Spleen (tissue), 7 donors: Measurements from ENCODE around the gene TIMM29.

Experiments used
- POLR2A ChIP-seq, 3 donors: fragments of 450-650 bp; IDR thresholded peaks; one replicate each; pipeline ENCODE4 v1.5.1; 2017; ENCODE audit warnings: antibody characterized with exemption in 3 of 3, mild to moderate bottlenecking in 1 of 3
- POLR2AphosphoS5 ChIP-seq, 3 donors: sonication (generic); formaldehyde crosslinking; IDR thresholded peaks; one replicate each; pipeline ENCODE4 v1.5.1; 2017; ENCODE audit warnings: antibody characterized with exemption in 3 of 3
- TF ChIP-seq, protein P1 (sequence below), 11 experiments: fragments of 200-600 bp in 7 of 11; fragments of 450-650 bp in 4 of 11; sonication (generic) in 4 of 11; IDR thresholded peaks in 8 of 11; conservative IDR thresholded peaks in 3 of 11; 1 replicate in 7 of 11; 2 replicates in 4 of 11; pipeline versions ENCODE4 v1.4.0 to v1.8.0; 2016 to 2021; ENCODE audit warnings: antibody characterized with exemption in 11 of 11, inconsistent platforms in 4 of 11, mild to moderate bottlenecking in 1 of 11
- donor health status: DM: no; HTN: no; CAD: no; lungs with moderate emphysema.
- donor health status: DM: no; HTN: no; CAD: no.
- donor health status: DM: no; HTN: no; CAD: no.

DNA sequence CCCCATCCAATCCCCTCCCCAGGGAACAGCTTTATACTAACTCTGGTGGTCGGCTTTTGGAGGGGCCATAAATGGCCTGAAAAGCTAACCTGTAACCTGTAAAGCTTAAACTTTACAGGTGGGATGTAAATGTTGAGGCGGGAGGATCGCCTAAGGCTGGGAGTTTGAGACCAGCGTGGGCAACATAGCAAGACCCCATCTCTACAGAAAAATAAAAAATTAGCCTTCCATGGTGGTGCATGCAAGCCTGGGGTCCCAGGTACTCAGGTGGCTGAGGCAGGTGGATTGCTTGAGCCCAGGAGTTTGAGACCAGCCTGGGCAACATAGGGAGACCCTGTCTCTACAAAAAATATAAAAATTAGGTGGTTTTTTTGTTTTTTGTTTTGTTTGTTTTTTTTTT is 38.7 kb upstream of the TIMM29 start:
- TF ChIP-seq, protein P1, sequence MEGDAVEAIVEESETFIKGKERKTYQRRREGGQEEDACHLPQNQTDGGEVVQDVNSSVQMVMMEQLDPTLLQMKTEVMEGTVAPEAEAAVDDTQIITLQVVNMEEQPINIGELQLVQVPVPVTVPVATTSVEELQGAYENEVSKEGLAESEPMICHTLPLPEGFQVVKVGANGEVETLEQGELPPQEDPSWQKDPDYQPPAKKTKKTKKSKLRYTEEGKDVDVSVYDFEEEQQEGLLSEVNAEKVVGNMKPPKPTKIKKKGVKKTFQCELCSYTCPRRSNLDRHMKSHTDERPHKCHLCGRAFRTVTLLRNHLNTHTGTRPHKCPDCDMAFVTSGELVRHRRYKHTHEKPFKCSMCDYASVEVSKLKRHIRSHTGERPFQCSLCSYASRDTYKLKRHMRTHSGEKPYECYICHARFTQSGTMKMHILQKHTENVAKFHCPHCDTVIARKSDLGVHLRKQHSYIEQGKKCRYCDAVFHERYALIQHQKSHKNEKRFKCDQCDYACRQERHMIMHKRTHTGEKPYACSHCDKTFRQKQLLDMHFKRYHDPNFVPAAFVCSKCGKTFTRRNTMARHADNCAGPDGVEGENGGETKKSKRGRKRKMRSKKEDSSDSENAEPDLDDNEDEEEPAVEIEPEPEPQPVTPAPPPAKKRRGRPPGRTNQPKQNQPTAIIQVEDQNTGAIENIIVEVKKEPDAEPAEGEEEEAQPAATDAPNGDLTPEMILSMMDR (IDR thresholded peaks at IDR 0.05 in 8 of 11, conservative IDR thresholded peaks at IDR 0.05 in 3 of 11) = no peak
- TF ChIP-seq POLR2A (IDR thresholded peaks at IDR 0.05) (no peak), POLR2AphosphoS5 (IDR thresholded peaks at IDR 0.05) (no peak)
